K562 (cell line): ENCODE results near the gene MYADML2. TPM values are rescaled to one million over a fixed set of nuclear protein-coding genes. Genes with fewer than 3 reads are reported as not detected.

ENCODE experiments used
- CSDE1 ChIP-seq, 2 experiments: fragments of 450-650 bp; IDR thresholded peaks; 2 replicates each; pipeline ENCODE4 v1.6.1; 2016; ENCODE audit warnings: mild to moderate bottlenecking in 1 of 2
- GATAD2B ChIP-seq: fragments of 450-650 bp; IDR thresholded peaks from 2 replicates; pipeline ENCODE4 v1.6.1; 2017; ENCODE audit warnings: mild to moderate bottlenecking, borderline replicate concordance
- HIVEP1 ChIP-seq: fragments of 250-450 bp; sonication (Bioruptor Pico); IDR thresholded peaks from 2 replicates; pipeline ENCODE4 v1.4.0; 2020; ENCODE audit warnings: mild to moderate bottlenecking
- PCBP2 ChIP-seq: fragments of 200-400 bp; formaldehyde crosslinking; IDR thresholded peaks from 2 replicates; pipeline ENCODE4 v1.6.1; 2018; ENCODE audit warnings: low read length, low read depth, mild to moderate bottlenecking, moderate library complexity; ENCODE audit not compliant: poor library complexity, severe bottlenecking
- TAL1 ChIP-seq: fragments of 450-650 bp; IDR thresholded peaks from 2 replicates; pipeline ENCODE4 v1.6.1; 2016; ENCODE audit warnings: mild to moderate bottlenecking
- TOE1 ChIP-seq, 2 experiments: fragments of 450-650 bp in 1 of 2; sonication (generic) in 1 of 2; formaldehyde crosslinking in 1 of 2; IDR thresholded peaks; 2 replicates each; pipeline versions ENCODE4 v1.7.1 to v1.8.0; 2016 to 2022; ENCODE audit warnings: borderline replicate concordance in 2 of 2, mild to moderate bottlenecking in 2 of 2, antibody characterized with exemption in 1 of 2, inconsistent platforms in 1 of 2, low read depth in 1 of 2, missing genetic modification reagents in 1 of 2, moderate library complexity in 1 of 2
- ZNF699 ChIP-seq: fragments of 250-450 bp; sonication (Bioruptor Pico); IDR thresholded peaks from 2 replicates; pipeline ENCODE4 v1.8.0; 2021; ENCODE audit warnings: mild to moderate bottlenecking, moderate library complexity; ENCODE audit not compliant: insufficient replicate concordance
- polyA plus RNA-seq, 8 experiments: library from polyadenylated mRNA; depleted of rRNA in 4 of 8; stranded (reverse) in 5 of 8; unstranded in 3 of 8; fragments of >200 nt; fragmentation: Nextera tagmentation in 2 of 8; fragmentation: Illumina TruSeq in 1 of 8; extraction: Ambion mirVana in 2 of 8; extraction: Trizol in 1 of 8; gene quantifications; 2 replicates each; pipeline versions ENCODE4 v1.2.1 to v1.2.3, GENCODE V29; 2011 to 2014; ENCODE audit warnings: inconsistent platforms in 1 of 8, missing spikeins in 1 of 8
- total RNA-seq, 7 experiments: library from RNA; depleted of rRNA in 6 of 7; stranded (reverse); fragments of >200 nt in 6 of 7; fragmentation: Illumina TruSeq in 2 of 7; extraction: Trizol in 2 of 7; gene quantifications; 2 replicates each; pipeline versions ENCODE4 v1.2.1 to v1.2.3, GENCODE V29; 2011 to 2021; ENCODE audit warnings: low replicate concordance in 1 of 7
- TF ChIP-seq, protein P1 (sequence below): fragments of 450-650 bp; formaldehyde crosslinking; IDR thresholded peaks from 2 replicates; pipeline ENCODE4 v1.4.0; 2020; ENCODE audit warnings: mild to moderate bottlenecking, mixed read lengths
- TF ChIP-seq, protein P2 (sequence below): fragments of 450-650 bp; IDR thresholded peaks from 2 replicates; pipeline ENCODE4 v1.6.1; 2016; ENCODE audit warnings: low read depth
- TF ChIP-seq, protein P3 (sequence below): sonication (generic); formaldehyde crosslinking; IDR thresholded peaks from 2 replicates; pipeline ENCODE4 v1.8.1; 2022; ENCODE audit warnings: missing genetic modification reagents

The MYADML2 gene
- total and polyA plus RNA-seq, 9 of the 15 experiments (the other 6 are each of a cell fraction or from before 2014, with no cell fraction given), result not detected

DNA sequence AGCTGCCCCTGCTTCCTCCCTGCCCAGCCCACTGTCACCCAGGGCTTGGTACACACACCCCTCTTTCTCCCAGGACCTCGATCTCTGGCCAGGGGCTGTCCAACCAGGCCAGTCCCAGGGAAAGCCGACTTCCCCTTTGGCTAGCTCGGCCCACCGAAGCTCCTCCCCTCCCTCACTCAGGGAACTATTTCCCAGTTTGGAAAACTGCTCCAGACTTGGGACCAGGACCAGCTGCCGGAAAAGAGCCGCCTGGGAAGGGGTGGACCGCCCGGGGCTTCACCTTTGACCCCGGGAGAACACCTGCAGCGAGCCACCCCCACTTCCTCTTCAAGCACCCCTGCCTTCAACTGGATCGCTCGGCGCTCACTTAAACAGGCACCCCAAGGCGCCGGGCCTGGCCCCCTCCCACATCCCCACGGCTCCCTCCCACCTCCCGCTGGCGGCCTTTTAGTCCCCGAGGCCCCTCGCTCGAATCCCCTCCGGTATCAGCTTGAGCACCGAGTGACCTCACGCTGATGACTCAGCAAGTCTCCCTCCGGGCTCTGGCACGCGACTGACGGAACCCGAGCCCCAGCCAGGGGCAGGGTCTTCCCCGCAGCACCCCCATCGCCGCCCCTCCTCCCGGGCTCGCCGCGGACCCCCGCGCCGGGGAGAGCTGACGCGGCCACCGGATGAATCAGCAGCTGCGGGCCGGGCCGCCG lies 20.4 kb downstream of the MYADML2 start (continued):
- TF ChIP-seq, protein P1, sequence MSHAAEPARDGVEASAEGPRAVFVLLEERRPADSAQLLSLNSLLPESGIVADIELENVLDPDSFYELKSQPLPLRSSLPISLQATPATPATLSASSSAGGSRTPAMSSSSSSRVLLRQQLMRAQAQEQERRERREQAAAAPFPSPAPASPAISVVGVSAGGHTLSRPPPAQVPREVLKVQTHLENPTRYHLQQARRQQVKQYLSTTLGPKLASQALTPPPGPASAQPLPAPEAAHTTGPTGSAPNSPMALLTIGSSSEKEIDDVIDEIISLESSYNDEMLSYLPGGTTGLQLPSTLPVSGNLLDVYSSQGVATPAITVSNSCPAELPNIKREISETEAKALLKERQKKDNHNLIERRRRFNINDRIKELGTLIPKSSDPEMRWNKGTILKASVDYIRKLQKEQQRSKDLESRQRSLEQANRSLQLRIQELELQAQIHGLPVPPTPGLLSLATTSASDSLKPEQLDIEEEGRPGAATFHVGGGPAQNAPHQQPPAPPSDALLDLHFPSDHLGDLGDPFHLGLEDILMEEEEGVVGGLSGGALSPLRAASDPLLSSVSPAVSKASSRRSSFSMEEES, result no peak
- TF ChIP-seq, protein P2, sequence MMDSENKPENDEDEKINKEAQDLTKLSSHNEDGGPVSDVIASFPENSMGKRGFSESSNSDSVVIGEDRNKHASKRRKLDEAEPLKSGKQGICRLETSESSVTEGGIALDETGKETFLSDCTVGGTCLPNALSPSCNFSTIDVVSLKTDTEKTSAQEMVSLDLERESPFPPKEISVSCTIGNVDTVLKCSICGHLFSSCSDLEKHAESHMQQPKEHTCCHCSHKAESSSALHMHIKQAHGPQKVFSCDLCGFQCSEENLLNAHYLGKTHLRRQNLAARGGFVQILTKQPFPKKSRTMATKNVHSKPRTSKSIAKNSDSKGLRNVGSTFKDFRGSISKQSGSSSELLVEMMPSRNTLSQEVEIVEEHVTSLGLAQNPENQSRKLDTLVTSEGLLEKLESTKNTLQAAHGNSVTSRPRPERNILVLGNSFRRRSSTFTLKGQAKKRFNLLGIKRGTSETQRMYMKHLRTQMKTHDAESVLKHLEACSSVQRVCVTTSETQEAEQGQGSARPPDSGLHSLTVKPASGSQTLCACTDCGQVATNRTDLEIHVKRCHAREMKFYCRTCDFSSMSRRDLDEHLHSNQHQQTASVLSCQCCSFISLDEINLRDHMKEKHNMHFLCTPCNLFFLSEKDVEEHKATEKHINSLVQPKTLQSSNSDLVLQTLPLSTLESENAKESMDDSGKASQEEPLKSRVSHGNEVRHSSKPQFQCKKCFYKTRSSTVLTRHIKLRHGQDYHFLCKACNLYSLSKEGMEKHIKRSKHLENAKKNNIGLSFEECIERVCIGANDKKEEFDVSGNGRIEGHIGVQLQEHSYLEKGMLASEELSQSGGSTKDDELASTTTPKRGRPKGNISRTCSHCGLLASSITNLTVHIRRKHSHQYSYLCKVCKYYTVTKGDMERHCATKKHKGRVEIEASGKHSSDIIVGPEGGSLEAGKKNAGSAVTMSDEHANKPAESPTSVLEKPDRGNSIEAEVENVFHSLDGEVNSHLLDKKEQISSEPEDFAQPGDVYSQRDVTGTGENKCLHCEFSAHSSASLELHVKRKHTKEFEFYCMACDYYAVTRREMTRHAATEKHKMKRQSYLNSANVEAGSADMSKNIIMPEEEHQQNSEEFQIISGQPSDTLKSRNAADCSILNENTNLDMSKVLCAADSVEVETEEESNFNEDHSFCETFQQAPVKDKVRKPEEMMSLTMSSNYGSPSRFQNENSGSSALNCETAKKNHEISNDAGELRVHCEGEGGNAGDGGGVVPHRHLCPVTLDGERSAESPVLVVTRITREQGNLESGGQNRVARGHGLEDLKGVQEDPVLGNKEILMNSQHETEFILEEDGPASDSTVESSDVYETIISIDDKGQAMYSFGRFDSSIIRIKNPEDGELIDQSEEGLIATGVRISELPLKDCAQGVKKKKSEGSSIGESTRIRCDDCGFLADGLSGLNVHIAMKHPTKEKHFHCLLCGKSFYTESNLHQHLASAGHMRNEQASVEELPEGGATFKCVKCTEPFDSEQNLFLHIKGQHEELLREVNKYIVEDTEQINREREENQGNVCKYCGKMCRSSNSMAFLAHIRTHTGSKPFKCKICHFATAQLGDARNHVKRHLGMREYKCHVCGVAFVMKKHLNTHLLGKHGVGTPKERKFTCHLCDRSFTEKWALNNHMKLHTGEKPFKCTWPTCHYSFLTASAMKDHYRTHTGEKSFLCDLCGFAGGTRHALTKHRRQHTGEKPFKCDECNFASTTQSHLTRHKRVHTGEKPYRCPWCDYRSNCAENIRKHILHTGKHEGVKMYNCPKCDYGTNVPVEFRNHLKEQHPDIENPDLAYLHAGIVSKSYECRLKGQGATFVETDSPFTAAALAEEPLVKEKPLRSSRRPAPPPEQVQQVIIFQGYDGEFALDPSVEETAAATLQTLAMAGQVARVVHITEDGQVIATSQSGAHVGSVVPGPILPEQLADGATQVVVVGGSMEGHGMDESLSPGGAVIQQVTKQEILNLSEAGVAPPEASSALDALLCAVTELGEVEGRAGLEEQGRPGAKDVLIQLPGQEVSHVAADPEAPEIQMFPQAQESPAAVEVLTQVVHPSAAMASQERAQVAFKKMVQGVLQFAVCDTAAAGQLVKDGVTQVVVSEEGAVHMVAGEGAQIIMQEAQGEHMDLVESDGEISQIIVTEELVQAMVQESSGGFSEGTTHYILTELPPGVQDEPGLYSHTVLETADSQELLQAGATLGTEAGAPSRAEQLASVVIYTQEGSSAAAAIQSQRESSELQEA, result no peak
- TF ChIP-seq GATAD2B (peak; percentile 81; the same call in 1 of the 2 replicates), PCBP2 (no peak), TOE1 (IDR thresholded peaks at IDR 0.05; ENCODE audit: borderline replicate concordance) (no peak), TOE1 (CRISPR knock-in tag; IDR thresholded peaks at IDR 0.05; ENCODE audit: borderline replicate concordance, low read depth) (no peak), ZNF699 (CRISPR knock-in tag) (no peak), CSDE1 (IDR thresholded peaks at IDR 0.05) (no peak), HIVEP1 (CRISPR knock-in tag) (no peak), TAL1 (no peak)
- TF ChIP-seq, protein P3, sequence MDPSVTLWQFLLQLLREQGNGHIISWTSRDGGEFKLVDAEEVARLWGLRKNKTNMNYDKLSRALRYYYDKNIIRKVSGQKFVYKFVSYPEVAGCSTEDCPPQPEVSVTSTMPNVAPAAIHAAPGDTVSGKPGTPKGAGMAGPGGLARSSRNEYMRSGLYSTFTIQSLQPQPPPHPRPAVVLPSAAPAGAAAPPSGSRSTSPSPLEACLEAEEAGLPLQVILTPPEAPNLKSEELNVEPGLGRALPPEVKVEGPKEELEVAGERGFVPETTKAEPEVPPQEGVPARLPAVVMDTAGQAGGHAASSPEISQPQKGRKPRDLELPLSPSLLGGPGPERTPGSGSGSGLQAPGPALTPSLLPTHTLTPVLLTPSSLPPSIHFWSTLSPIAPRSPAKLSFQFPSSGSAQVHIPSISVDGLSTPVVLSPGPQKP, result no peak
- TF ChIP-seq, all 486 proteins: peak for 92
